Mesendoderm (in vitro differentiated cells): ENCODE results near the gene TMEM59L.

Source experiments
- DNase-seq: peaks from one replicate; pipeline ENCODE4 v3.0.0; 2013
- H2AK5ac ChIP-seq: 2 replicates; pipeline ENCODE4 v1.6.1; 2013; ENCODE audit warnings: low read length, inconsistent platforms
- H2BK120ac ChIP-seq: 2 replicates; pipeline ENCODE4 v1.6.1; 2013; ENCODE audit warnings: low read depth, mild to moderate bottlenecking, low read length, moderate library complexity, mixed read lengths
- H2BK15ac ChIP-seq: replicated peaks from 2 replicates; pipeline ENCODE4 v1.6.1; 2013; ENCODE audit warnings: low read depth, mild to moderate bottlenecking, moderate library complexity
- H2BK5ac ChIP-seq: 2 replicates; pipeline ENCODE4 v1.6.1; 2013; ENCODE audit warnings: low read length, inconsistent platforms
- H3K18ac ChIP-seq: 2 replicates; pipeline ENCODE4 v1.6.1; 2013; ENCODE audit warnings: mild to moderate bottlenecking, low read length, mixed read lengths
- H3K23ac ChIP-seq: one replicate; pipeline ENCODE4 v1.6.1; 2013; ENCODE audit warnings: low read length
- H3K27ac ChIP-seq: 2 replicates; pipeline ENCODE4 v1.5.1; 2013; ENCODE audit warnings: low read depth, mild to moderate bottlenecking, inconsistent platforms, low read length, moderate library complexity
- H3K27me3 ChIP-seq: 2 replicates; pipeline ENCODE4 v1.6.1; 2013; ENCODE audit warnings: low read length, control low read depth, mild to moderate bottlenecking, inconsistent platforms; ENCODE audit not compliant: insufficient read depth, poor library complexity
- H3K36me3 ChIP-seq: 2 replicates; pipeline ENCODE4 v1.6.1; 2013; ENCODE audit warnings: low read length, inconsistent platforms; ENCODE audit not compliant: control insufficient read depth, insufficient read depth
- H3K4ac ChIP-seq: one replicate; pipeline ENCODE4 v1.6.1; 2013; ENCODE audit warnings: low read depth, mild to moderate bottlenecking, low read length, moderate library complexity
- H3K4me1 ChIP-seq: 2 replicates; pipeline ENCODE4 v1.6.1; 2013; ENCODE audit warnings: low read depth, low read length, inconsistent platforms; ENCODE audit not compliant: control insufficient read depth
- H3K4me2 ChIP-seq: 2 replicates; pipeline ENCODE4 v1.6.1; 2013; ENCODE audit warnings: low read length
- H3K4me3 ChIP-seq: 2 replicates; pipeline ENCODE4 v1.5.1; 2013; ENCODE audit warnings: mild to moderate bottlenecking, low read length
- H3K56ac ChIP-seq: one replicate; pipeline ENCODE4 v1.6.1; 2013; ENCODE audit warnings: low read length
- H3K79me1 ChIP-seq: 2 replicates; pipeline ENCODE4 v1.6.1; 2013; ENCODE audit warnings: low read length, inconsistent platforms
- H3K79me2 ChIP-seq: 2 replicates; pipeline ENCODE4 v1.6.1; 2013; ENCODE audit warnings: mild to moderate bottlenecking, low read length; ENCODE audit not compliant: control insufficient read depth, insufficient read depth
- H3K9ac ChIP-seq: 2 replicates; pipeline ENCODE4 v1.6.1; 2013; ENCODE audit warnings: low read length, inconsistent platforms
- H4K5ac ChIP-seq: one replicate; pipeline ENCODE4 v1.6.1; 2013; ENCODE audit warnings: low read length
- H4K8ac ChIP-seq: one replicate; pipeline ENCODE4 v1.6.1; 2013; ENCODE audit warnings: low read depth, mild to moderate bottlenecking, control low read depth, low read length, moderate library complexity
- WGBS: extraction: QIAGEN DNeasy Blood & Tissue Kit; methylation state at CpG from one replicate; pipeline ENCODE4 v1.1.7; 2013; ENCODE audit warnings: low lambda C conversion rate, missing lambda C conversion rate; ENCODE audit not compliant: insufficient coverage; ENCODE audit errors: extremely low coverage; 5-methylcytosine and 5-hydroxymethylcytosine counted together

TMEM59L gene

DNA sequence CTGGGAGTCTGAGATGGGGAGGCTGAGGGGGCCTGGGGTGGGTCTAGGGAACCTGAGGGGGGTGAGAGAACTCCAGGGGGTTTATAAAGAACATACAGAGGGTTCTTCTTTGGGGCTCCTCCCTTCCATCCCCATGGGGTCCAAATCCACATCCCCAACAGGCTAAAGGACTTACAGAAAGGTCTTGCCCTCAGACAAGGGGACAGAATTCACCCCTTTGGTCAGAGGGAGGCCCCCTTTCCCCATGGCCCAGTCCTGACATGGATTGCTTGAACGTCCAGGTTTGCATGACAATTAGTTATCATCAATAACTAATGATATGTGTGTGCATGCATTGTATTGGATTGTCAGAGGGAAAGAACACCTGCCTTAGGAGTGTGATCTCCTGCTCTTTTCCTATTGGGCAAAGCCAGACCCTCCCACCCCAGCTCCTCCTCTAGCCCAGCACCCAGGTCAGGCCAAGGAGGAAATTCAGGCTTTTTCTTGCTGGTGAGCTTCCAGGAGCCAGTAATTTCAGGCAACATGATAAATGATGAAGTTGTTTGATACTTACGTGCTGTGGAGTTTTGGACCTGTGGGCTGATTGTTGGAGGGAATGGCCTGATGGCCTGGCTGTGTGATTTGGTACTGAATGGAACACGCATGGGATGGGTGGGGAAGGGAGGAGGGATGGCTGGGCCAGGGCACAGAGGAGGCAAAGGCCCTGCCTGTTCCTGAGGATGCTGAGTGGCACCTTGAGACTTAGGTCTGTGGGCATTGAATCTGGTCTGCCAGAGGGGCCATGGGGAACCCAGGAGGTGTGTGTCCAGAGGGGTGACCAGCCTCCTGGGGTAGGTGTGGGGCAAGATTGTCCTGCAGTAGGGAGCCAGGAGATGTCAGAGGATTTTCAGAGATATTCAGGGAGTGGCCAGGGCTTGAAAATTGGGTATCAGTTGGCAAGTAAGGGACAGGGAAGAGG lies 25.3 kb downstream of the TMEM59L start:
- Histone ChIP-seq H4K5ac (no peak overlapping the region), H3K56ac (no peak overlapping the region), H3K27ac (no peak overlapping the region), H3K79me2 (no peaks in the 10 kb centered on the region), H3K4me1 (no peaks in the 10 kb centered on the region), H2BK5ac (no peak overlapping the region), H3K4me2 (no peak overlapping the region), H2BK15ac (no peak overlapping the region), H3K27me3 (no peaks in the 10 kb centered on the region), H4K8ac (no peak overlapping the region), H3K4ac (no peak overlapping the region), H3K4me3 (no peak overlapping the region), H3K18ac (no peak overlapping the region), H3K23ac (no peak overlapping the region), H2AK5ac (no peak overlapping the region), H3K9ac (no peak overlapping the region), H2BK120ac (no peak overlapping the region), H3K79me1 (peaks cover 2% of the 10 kb centered on the region), H3K36me3 (no peaks in the 10 kb centered on the region)
- WGBS = no CpG with 5 or more reads among the region's 3 CpGs
- no peak for DNase-seq

DNA sequence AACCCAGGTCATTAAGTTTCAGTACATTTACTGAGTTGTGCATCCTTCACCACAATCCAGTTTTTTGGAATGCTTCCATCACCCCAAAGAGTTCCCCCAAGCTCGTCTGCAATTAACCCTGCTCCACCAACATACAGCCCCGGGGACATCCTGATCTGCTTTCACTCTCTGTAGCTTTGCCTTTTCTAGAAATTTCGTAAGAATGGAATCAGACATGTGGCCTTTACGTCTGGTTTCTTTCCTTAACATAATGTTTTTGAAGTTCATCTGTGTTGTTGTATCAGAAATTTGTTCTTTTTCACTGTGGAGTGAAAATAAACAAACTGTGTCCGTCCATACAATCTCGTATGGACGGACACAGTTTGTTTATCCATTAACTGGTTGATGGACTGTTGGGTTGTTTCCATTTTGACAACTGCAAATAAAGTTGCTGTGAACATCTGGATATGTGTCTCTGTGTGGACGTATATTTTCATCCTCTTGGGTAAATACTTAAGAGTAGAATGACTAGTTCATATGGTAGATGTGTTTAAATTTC lies 27.1 kb downstream of the TMEM59L start:
- Histone ChIP-seq H3K4me1 (no peaks in the 10 kb centered on the region), H3K27me3 (no peaks in the 10 kb centered on the region), H3K79me1 (peaks cover 2% of the 10 kb centered on the region), H4K8ac (no peak overlapping the region), H3K4ac (no peak overlapping the region), H3K9ac (no peak overlapping the region), H4K5ac (no peak overlapping the region), H3K27ac (no peak overlapping the region), H2BK120ac (no peak overlapping the region), H3K4me3 (no peak overlapping the region), H3K36me3 (no peaks in the 10 kb centered on the region), H3K23ac (no peak overlapping the region), H3K18ac (no peak overlapping the region), H3K56ac (no peak overlapping the region), H2BK15ac (no peak overlapping the region), H2AK5ac (no peak overlapping the region), H2BK5ac (no peak overlapping the region), H3K4me2 (no peak overlapping the region), H3K79me2 (no peaks in the 10 kb centered on the region)
- no peak for DNase-seq
- WGBS = no CpG with 5 or more reads among the region's 8 CpGs

DNA sequence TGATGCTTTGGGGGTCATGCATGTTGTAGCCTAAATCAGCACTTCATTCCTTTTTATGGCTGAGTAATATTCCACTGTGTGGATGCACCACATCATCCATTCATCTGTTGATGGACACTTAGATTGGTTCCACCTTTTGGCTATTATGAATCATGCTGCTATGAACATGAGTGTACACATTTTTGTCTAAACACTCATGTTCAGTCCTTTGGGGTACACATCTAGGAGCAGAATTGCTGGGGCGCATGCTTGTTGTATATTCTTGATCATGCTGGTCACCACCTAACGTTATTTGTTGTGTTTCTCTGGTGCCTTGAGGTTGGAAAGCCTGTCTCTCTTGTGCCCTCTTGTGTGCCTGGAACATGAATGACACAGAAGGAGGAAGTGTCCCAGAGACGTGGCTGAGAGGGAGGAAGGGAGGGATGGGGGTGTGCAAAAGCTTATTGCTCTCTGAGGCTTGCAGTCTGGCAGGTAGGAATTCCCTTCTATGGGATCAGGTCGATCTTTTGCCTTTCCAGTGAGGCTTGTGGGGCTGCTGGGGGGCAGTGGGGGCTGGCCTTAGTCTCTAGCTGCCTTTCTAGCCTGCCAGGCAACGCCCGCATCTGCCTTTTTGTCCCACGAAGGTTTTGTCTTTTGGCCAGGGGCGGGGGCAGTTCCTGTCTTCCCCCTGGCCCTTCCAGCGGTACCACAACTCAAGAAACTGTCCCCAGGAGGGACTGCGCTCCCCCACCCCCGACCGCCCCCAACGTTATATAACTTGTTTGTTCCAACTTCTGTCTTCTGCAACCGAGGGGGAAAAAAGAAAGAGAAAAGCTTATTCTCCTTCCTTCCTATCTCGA lies 31.7 kb downstream of the TMEM59L start:
- Histone ChIP-seq H3K79me1 (no peaks in the 10 kb centered on the region), H3K4me1 (no peaks in the 10 kb centered on the region), H3K23ac (no peak overlapping the region), H3K56ac (no peak overlapping the region), H4K5ac (no peak overlapping the region), H3K79me2 (no peaks in the 10 kb centered on the region), H4K8ac (no peak overlapping the region), H2BK15ac (no peak overlapping the region), H2BK5ac (no peak overlapping the region), H2AK5ac (no peak overlapping the region), H3K27ac (no peak overlapping the region), H2BK120ac (no peak overlapping the region), H3K27me3 (no peaks in the 10 kb centered on the region), H3K36me3 (no peaks in the 10 kb centered on the region), H3K4ac (no peak overlapping the region), H3K4me3 (no peak overlapping the region), H3K18ac (no peak overlapping the region), H3K9ac (no peak overlapping the region), H3K4me2 (no peak overlapping the region)
- no CpG with 5 or more reads among the region's 15 CpGs for WGBS
- peak; percentile 47 for DNase-seq

DNA sequence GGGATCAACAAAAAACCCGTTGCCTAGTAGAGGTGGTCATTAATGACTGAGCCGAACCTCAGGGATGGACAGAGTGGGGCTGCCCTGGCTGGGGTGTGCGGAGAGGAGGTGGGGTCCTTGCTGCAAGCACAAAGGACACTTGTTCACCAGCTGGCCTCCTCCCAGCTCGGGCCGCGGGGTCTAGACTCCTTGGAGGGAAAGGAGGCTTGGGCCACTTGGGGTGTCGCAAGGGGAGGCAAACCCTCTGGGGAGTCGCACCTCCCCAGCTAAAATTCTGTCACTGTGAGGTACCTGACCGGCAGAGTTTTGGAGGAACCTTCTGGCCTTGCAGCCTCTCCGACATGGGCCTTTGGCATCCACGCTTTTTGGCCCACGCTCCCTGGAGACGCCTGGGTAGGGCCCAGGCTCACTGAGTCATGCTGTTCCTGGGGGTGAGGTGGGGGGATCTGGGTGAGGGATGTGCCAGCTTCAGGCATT lies 32.4 kb downstream of the TMEM59L start:
- H3K27me3 ChIP-seq = no peaks in the 10 kb centered on the region
- H2BK5ac ChIP-seq = no peak overlapping the region
- no peak overlapping the region for H2BK15ac ChIP-seq
- no peak overlapping the region for H4K8ac ChIP-seq
- no peak overlapping the region for H2AK5ac ChIP-seq
- H3K4me2 ChIP-seq = no peak overlapping the region
- no peak overlapping the region for H4K5ac ChIP-seq
- no peak for DNase-seq
- H2BK120ac ChIP-seq = no peak overlapping the region
- H3K36me3 ChIP-seq = no peaks in the 10 kb centered on the region
- no peaks in the 10 kb centered on the region for H3K79me2 ChIP-seq
- H3K79me1 ChIP-seq = no peaks in the 10 kb centered on the region
- H3K27ac ChIP-seq = no peak overlapping the region
- H3K23ac ChIP-seq = no peak overlapping the region
- no peak overlapping the region for H3K9ac ChIP-seq
- H3K56ac ChIP-seq = no peak overlapping the region
- H3K4ac ChIP-seq = no peak overlapping the region
- H3K4me3 ChIP-seq = no peak overlapping the region
- no peaks in the 10 kb centered on the region for H3K4me1 ChIP-seq
- WGBS = no CpG with 5 or more reads among the region's 13 CpGs
- H3K18ac ChIP-seq = no peak overlapping the region

DNA sequence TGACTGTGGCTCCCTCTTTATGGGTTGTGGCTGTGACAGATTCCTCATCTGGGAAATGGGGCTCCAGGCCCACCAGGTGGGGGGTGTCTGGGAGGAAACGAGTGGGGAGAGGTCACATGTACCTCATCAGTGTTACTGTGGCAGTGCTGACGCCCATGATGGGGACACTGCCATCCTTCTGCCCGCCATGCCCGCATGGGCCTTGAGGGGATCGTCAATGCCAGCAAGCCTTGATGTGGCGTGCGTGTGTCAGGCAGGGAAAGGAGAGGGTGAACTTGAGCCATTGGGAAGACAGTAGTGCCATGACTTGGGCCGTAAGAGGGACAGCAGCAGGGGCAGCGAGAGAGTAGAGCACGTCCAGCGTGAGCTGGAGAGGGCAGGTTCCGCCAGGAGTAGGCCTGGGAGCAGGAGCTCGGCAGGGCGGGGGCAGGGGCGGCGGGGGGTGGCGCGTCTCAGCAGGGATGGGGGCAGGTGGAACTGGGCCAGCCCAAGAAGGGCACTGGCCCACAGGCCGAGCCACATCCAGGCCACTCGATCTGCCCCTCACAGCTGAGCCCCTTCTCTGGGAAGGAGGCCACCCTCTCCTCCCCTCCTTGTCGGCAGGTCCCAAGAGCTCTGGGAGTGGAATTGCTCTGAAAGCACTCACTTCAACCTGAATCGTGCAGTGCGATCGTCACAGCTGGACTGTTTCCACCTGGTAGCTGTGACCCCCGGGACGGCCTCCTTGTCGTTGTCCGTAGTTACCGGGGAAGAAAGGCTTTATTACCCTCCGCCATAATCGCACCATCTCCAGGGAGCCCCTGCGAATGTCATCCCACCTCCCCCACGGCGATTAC lies 34.1 kb downstream of the TMEM59L start:
- Histone ChIP-seq H2AK5ac (no peak overlapping the region), H3K4me2 (no peak overlapping the region), H3K4me3 (no peak overlapping the region), H3K79me1 (no peaks in the 10 kb centered on the region), H2BK120ac (no peak overlapping the region), H3K79me2 (no peaks in the 10 kb centered on the region), H2BK5ac (no peak overlapping the region), H3K9ac (no peak overlapping the region), H3K56ac (no peak overlapping the region), H3K27ac (no peak overlapping the region), H3K18ac (no peak overlapping the region), H3K23ac (no peak overlapping the region), H3K4ac (no peak overlapping the region), H2BK15ac (no peak overlapping the region), H4K8ac (no peak overlapping the region), H4K5ac (no peak overlapping the region), H3K4me1 (no peaks in the 10 kb centered on the region), H3K27me3 (no peaks in the 10 kb centered on the region), H3K36me3 (no peaks in the 10 kb centered on the region)
- WGBS = no CpG with 5 or more reads among the region's 34 CpGs
- no peak for DNase-seq
